GM12878 (cell line): ENCODE data around the gene MRGPRG. TPM values are rescaled to one million over a fixed set of nuclear protein-coding genes. Genes with fewer than 3 reads are reported as not detected.

Source experiments
- ATAC-seq: fragments of 200-7000 bp; cut with Tn5 transposase; 3 replicates; pipeline ENCODE4 v1.9.1; 2020; ENCODE audit warnings: mild to moderate bottlenecking, moderate library complexity
- BruUV-seq: library from RNA; stranded (reverse); fragments of 400-500 nt; replicated peaks from 2 replicates; lab custom pipeline; 2021; lab: Mats Ljungman, UMichigan
- CTCF ChIA-PET: fragments of 300-600 bp; sonication (Branson Sonifier 250); formaldehyde crosslinking; extraction: SDS; loops from one replicate; lab custom pipeline; 2021; ENCODE audit warnings: inconsistent platforms; lab: Yijun Ruan, JAX
- POLR2A ChIA-PET: fragments of 350-600 bp; formaldehyde crosslinking; extraction: SDS; loops from one replicate; lab custom pipeline; 2021; ENCODE audit warnings: inconsistent platforms; lab: Charles Lee
- RAD21 ChIA-PET: fragments of 300-600 bp; sonication (Branson Sonifier 250); formaldehyde crosslinking; loops from one replicate; lab custom pipeline; 2023; ENCODE audit warnings: antibody characterized with exemption; ENCODE audit not compliant: unreplicated experiment; lab: Charles Lee
- SMC1A ChIA-PET: fragments of 300-600 bp; sonication (Branson Sonifier 250); formaldehyde crosslinking; loops from one replicate; lab custom pipeline; 2023; ENCODE audit not compliant: unreplicated experiment, uncharacterized antibody; lab: Charles Lee
- DNase-seq: peaks from one replicate; pipeline ENCODE4 v3.0.0-alpha.2; 2011; ENCODE audit warnings: low read depth, low spot score
- FAIRE-seq: peaks from 3 replicates; lab custom pipeline; 2011; peaks lifted over from hg19 to GRCh38; lab: Jason Lieb, UNC
- H2AFZ ChIP-seq: 2 replicates; pipeline ENCODE4 v1.6.0; 2011; ENCODE audit warnings: low read depth, low read length, control low read depth; ENCODE audit not compliant: control insufficient read depth
- H3K27ac ChIP-seq: 2 replicates; pipeline ENCODE4 v1.5.1; 2011; ENCODE audit warnings: control low read depth; ENCODE audit not compliant: control insufficient read depth, insufficient read depth
- H3K27me3 ChIP-seq, 2 experiments: replicated peaks in 1 of 2; 2 replicates each; pipeline versions ENCODE4 v1.6.0 to v1.6.1; 2011; ENCODE audit warnings: low read length in 1 of 2; ENCODE audit not compliant: control insufficient read depth in 2 of 2, insufficient read depth in 2 of 2
- H3K36me3 ChIP-seq, 2 experiments: 2 replicates each; pipeline ENCODE4 v1.5.1; 2011; ENCODE audit warnings: low read length in 1 of 2; ENCODE audit not compliant: control insufficient read depth in 2 of 2, insufficient read depth in 2 of 2
- H3K4me1 ChIP-seq: 2 replicates; pipeline ENCODE4 v1.6.1; 2011; ENCODE audit warnings: mild to moderate bottlenecking, low read length, moderate library complexity, mixed read lengths; ENCODE audit not compliant: control insufficient read depth, insufficient read depth
- H3K4me2 ChIP-seq: 2 replicates; pipeline ENCODE4 v1.6.0; 2011; ENCODE audit warnings: control low read depth; ENCODE audit not compliant: control insufficient read depth, insufficient read depth
- H3K4me3 ChIP-seq: fragments of 200-600 bp; sonication (generic); 2 replicates; pipeline ENCODE4 v1.5.1; 2016
- H3K79me2 ChIP-seq: 2 replicates; pipeline ENCODE4 v1.6.0; 2011; ENCODE audit warnings: low read length; ENCODE audit not compliant: control insufficient read depth, insufficient read depth
- H3K9ac ChIP-seq: 2 replicates; pipeline ENCODE4 v1.8.0; 2011; ENCODE audit warnings: low read length, control low read depth, mixed read lengths; ENCODE audit not compliant: control insufficient read depth, insufficient read depth
- H3K9me3 ChIP-seq: replicated peaks from 3 replicates; pipeline ENCODE4 v1.5.1; 2011; ENCODE audit warnings: mild to moderate bottlenecking, low read length; ENCODE audit not compliant: control insufficient read depth, insufficient read depth
- H4K20me1 ChIP-seq: 2 replicates; pipeline ENCODE4 v1.6.0; 2011; ENCODE audit not compliant: control insufficient read depth, insufficient read depth
- MXI1 ChIP-seq: fragments of 150-350 bp; IDR thresholded peaks from 2 replicates; pipeline ENCODE4 v1.6.1; 2011; ENCODE audit warnings: low read depth, mild to moderate bottlenecking, inconsistent platforms, low read length, improper control_type of control experiment
- PRDM15 ChIP-seq: fragments of 450-650 bp; formaldehyde crosslinking; IDR thresholded peaks from 2 replicates; pipeline ENCODE4 v1.4.0; 2020; ENCODE audit warnings: mild to moderate bottlenecking, moderate library complexity
- RUNX3 ChIP-seq: IDR thresholded peaks from 2 replicates; pipeline ENCODE4 v1.6.1; 2012; ENCODE audit warnings: low read length, inconsistent platforms
- SKIL ChIP-seq: fragments of 450-650 bp; IDR thresholded peaks from 2 replicates; pipeline ENCODE4 v1.6.1; 2017; ENCODE audit warnings: mild to moderate bottlenecking, low read depth, inconsistent platforms; ENCODE audit not compliant: poor library complexity, severe bottlenecking
- WGBS: methylation state at CpG from one replicate; pipeline ENCODE4 v1.1.6; 2016; ENCODE audit warnings: low lambda C conversion rate; ENCODE audit not compliant: insufficient replicate concordance, insufficient coverage; ENCODE audit errors: missing lambda C conversion rate; 5-methylcytosine and 5-hydroxymethylcytosine counted together
- in situ Hi-C: fragments of 300-500 bp; cut with MboI; formaldehyde crosslinking; loops from 9 replicates; pipeline ENCODE4 v1.14.3; 2018; ENCODE audit warnings: mixed read lengths
- intact Hi-C: fragments of 100-400 bp; cut with micrococcal nuclease; formaldehyde crosslinking; loops from one replicate; pipeline ENCODE4 v1.14.2; 2022; ENCODE audit not compliant: unreplicated experiment
- polyA plus RNA-seq, 11 experiments: library from polyadenylated mRNA; depleted of rRNA in 4 of 11; unstranded in 6 of 11; stranded (reverse) in 5 of 11; fragments of >200 nt; fragmentation: Nextera tagmentation in 4 of 11; fragmentation: Illumina TruSeq in 1 of 11; extraction: Ambion mirVana in 4 of 11; extraction: Trizol in 1 of 11; gene quantifications; 1 replicate in 1 of 11; 2 replicates in 10 of 11; pipeline versions ENCODE4 v1.2.1 to v1.2.3, GENCODE V29; 2011 to 2016; ENCODE audit warnings: inconsistent platforms in 2 of 11, missing spikeins in 2 of 11, low read depth in 1 of 11
- total RNA-seq, 4 experiments: library from RNA; depleted of rRNA in 3 of 4; stranded (reverse); fragments of >200 nt in 3 of 4; fragmentation: Illumina TruSeq in 1 of 4; extraction: Trizol in 1 of 4; gene quantifications; 2 replicates each; pipeline versions ENCODE4 v1.2.1 to v1.2.3, GENCODE V29; 2013 to 2021

Gene MRGPRG
- total and polyA plus RNA-seq, 10 of the 15 experiments (the other 5 are each of a cell fraction or from before 2014, with no cell fraction given): not detected

GRCh38 chr11:3186166-3186953, 32.3 kb downstream of the MRGPRG start:
- ChIA-PET SMC1A (no interaction called here), POLR2A (no interaction called here), CTCF (no interaction called here), RAD21 (no interaction called here)
- DNase-seq (no peak), FAIRE-seq (no peak)
- H3K4me1 ChIP-seq: no peaks in the 10 kb centered on the region
- H3K9me3 ChIP-seq: no peaks in the 10 kb centered on the region
- no peaks in the 10 kb centered on the region for H4K20me1 ChIP-seq
- intact Hi-C loops: no loop called here
- no peak overlapping the region for H3K4me2 ChIP-seq
- 56% methylated on average over 10 of the region's 11 CpGs for WGBS
- no peaks in the 10 kb centered on the region for H3K36me3 ChIP-seq
- no peaks in the 10 kb centered on the region for H3K79me2 ChIP-seq
- no peak overlapping the region for H3K27ac ChIP-seq
- no TSS peak for BruUV-seq
- no peak overlapping the region for H2AFZ ChIP-seq
- in situ Hi-C loops: no loop called here
- no peak overlapping the region for H3K4me3 ChIP-seq
- TF ChIP-seq MXI1 (no peak), RUNX3 (no peak), PRDM15 (no peak), SKIL (no peak)
- TF ChIP-seq, all 136 proteins: peak for 0
- no peaks in the 10 kb centered on the region; a peak in 1 of 4 replicates for H3K27me3 ChIP-seq
- ATAC-seq: no peak
- no peak overlapping the region for H3K9ac ChIP-seq
